K562 (cell line): ENCODE data around the gene DRAXIN. TPM values are rescaled to one million over a fixed set of nuclear protein-coding genes. Genes with fewer than 3 reads are reported as not detected.

Source experiments
- CBFA2T3 ChIP-seq: fragments of 450-650 bp; IDR thresholded peaks from 2 replicates; pipeline ENCODE4 v1.6.1; 2017
- CHD2 ChIP-seq: IDR thresholded peaks from 2 replicates; pipeline ENCODE4 v1.6.1; 2011; ENCODE audit warnings: low read depth, low read length
- CREM ChIP-seq: IDR thresholded peaks from 2 replicates; pipeline ENCODE4 v1.6.1; 2014; ENCODE audit warnings: antibody characterized with exemption, low read depth
- FOXJ2 ChIP-seq: fragments of 200-800 bp; sonication (Bioruptor generic); IDR thresholded peaks from 2 replicates; pipeline ENCODE4 v1.6.1; 2016; ENCODE audit warnings: missing genetic modification characterization, missing compliant biosample characterization
- FOXK1 ChIP-seq: sonication (generic); formaldehyde crosslinking; IDR thresholded peaks from 2 replicates; pipeline ENCODE4 v1.8.0; 2022; ENCODE audit warnings: missing genetic modification reagents, mild to moderate bottlenecking, borderline replicate concordance
- GTF3C2 ChIP-seq: IDR thresholded peaks from 3 replicates; pipeline ENCODE4 v1.6.1; 2011; ENCODE audit warnings: borderline replicate concordance, mild to moderate bottlenecking, moderate library complexity; ENCODE audit not compliant: insufficient read length; ENCODE audit errors: extremely low read depth
- HDAC2 ChIP-seq: fragments of 450-650 bp; IDR thresholded peaks from 2 replicates; pipeline ENCODE4 v1.6.1; 2016; ENCODE audit warnings: mild to moderate bottlenecking
- JUN ChIP-seq, 2 experiments: sonication (generic) in 1 of 2; formaldehyde crosslinking in 1 of 2; IDR thresholded peaks; 2 replicates each; pipeline versions ENCODE4 v1.6.1 to v1.8.0; 2012 to 2022; ENCODE audit warnings: borderline replicate concordance in 2 of 2, mild to moderate bottlenecking in 2 of 2, improper control_type of control experiment in 1 of 2, low read depth in 1 of 2, low read length in 1 of 2, missing genetic modification reagents in 1 of 2
- MCM2 ChIP-seq: fragments of 450-650 bp; IDR thresholded peaks from 2 replicates; pipeline ENCODE4 v1.6.1; 2017; ENCODE audit warnings: low read depth, mild to moderate bottlenecking
- MEF2D ChIP-seq: conservative IDR thresholded peaks from 2 replicates; pipeline ENCODE4 v1.6.1; 2016; ENCODE audit warnings: low read depth, missing genetic modification characterization, missing compliant biosample characterization
- NELFE ChIP-seq: IDR thresholded peaks from 2 replicates; pipeline ENCODE4 v1.6.1; 2011; ENCODE audit warnings: mild to moderate bottlenecking; ENCODE audit not compliant: insufficient read depth, insufficient read length
- REST ChIP-seq, 2 experiments: fragments of 450-650 bp; formaldehyde crosslinking in 1 of 2; IDR thresholded peaks; 2 replicates each; pipeline versions ENCODE4 v1.4.0 to v1.6.1; 2014 to 2020; ENCODE audit warnings: mild to moderate bottlenecking in 2 of 2, borderline replicate concordance in 1 of 2, low read depth in 1 of 2
- SREBF1 ChIP-seq: fragments of 150-350 bp; IDR thresholded peaks from 2 replicates; pipeline ENCODE4 v1.6.1; 2014; ENCODE audit warnings: antibody characterized with exemption, low read depth, low read length, borderline replicate concordance
- ZNF175 ChIP-seq: fragments of 200-800 bp; sonication (Bioruptor generic); IDR thresholded peaks from 2 replicates; pipeline ENCODE4 v1.6.1; 2016; ENCODE audit warnings: low read depth, mild to moderate bottlenecking, missing genetic modification characterization, missing compliant biosample characterization
- ZNF282 ChIP-seq: sonication (generic); formaldehyde crosslinking; IDR thresholded peaks from 2 replicates; pipeline ENCODE4 v1.8.1; 2023; ENCODE audit warnings: missing genetic modification reagents
- ZNF316 ChIP-seq: fragments of 450-650 bp; IDR thresholded peaks from 2 replicates; pipeline ENCODE4 v1.6.1; 2016
- ZNF778 ChIP-seq: fragments of 450-650 bp; formaldehyde crosslinking; IDR thresholded peaks from 2 replicates; pipeline ENCODE4 v1.4.0; 2020; ENCODE audit warnings: mild to moderate bottlenecking, moderate library complexity
- ZNF830 ChIP-seq: fragments of 250-450 bp; sonication (Bioruptor Pico); IDR thresholded peaks from 2 replicates; pipeline ENCODE4 v1.5.0; 2021; ENCODE audit warnings: mild to moderate bottlenecking
- polyA plus RNA-seq, 8 experiments: library from polyadenylated mRNA; depleted of rRNA in 4 of 8; stranded (reverse) in 5 of 8; unstranded in 3 of 8; fragments of >200 nt; fragmentation: Nextera tagmentation in 2 of 8; fragmentation: Illumina TruSeq in 1 of 8; extraction: Ambion mirVana in 2 of 8; extraction: Trizol in 1 of 8; gene quantifications; 2 replicates each; pipeline versions ENCODE4 v1.2.1 to v1.2.3, GENCODE V29; 2011 to 2014; ENCODE audit warnings: inconsistent platforms in 1 of 8, missing spikeins in 1 of 8
- total RNA-seq, 7 experiments: library from RNA; depleted of rRNA in 6 of 7; stranded (reverse); fragments of >200 nt in 6 of 7; fragmentation: Illumina TruSeq in 2 of 7; extraction: Trizol in 2 of 7; gene quantifications; 2 replicates each; pipeline versions ENCODE4 v1.2.1 to v1.2.3, GENCODE V29; 2011 to 2021; ENCODE audit warnings: low replicate concordance in 1 of 7

DRAXIN gene
- total and polyA plus RNA-seq, 9 of the 15 experiments (the other 6 are each of a cell fraction or from before 2014, with no cell fraction given), result 0.01 to 0.04 (median 0.01) TPM; not detected in 6

- TF ChIP-seq GTF3C2, result no peak
- TF ChIP-seq MCM2, result no peak
- no peak for TF ChIP-seq CHD2
- TF ChIP-seq ZNF830 (CRISPR knock-in tag), result no peak
- TF ChIP-seq FOXJ2 (tag), result no peak
- TF ChIP-seq FOXK1 (CRISPR knock-in tag), result no peak
- peak; percentile 64 for TF ChIP-seq CBFA2T3
- TF ChIP-seq ZNF175 (CRISPR knock-in tag), result no peak
- TF ChIP-seq NELFE, result no peak
- peak; percentile 92 for TF ChIP-seq HDAC2
- no peak for TF ChIP-seq CREM
- no peak for TF ChIP-seq ZNF282 (CRISPR knock-in tag)
- TF ChIP-seq ZNF778 (CRISPR knock-in tag), result no peak
- TF ChIP-seq MEF2D (tag), result no peak
- TF ChIP-seq REST (IDR thresholded peaks at IDR 0.05; ENCODE audit: borderline replicate concordance), result no peak
- TF ChIP-seq REST (CRISPR knock-in tag; IDR thresholded peaks at IDR 0.05; ENCODE audit: low read depth), result no peak
- TF ChIP-seq ZNF316, result no peak
- peak; percentile 69; the same call in 1 of the 2 replicates for TF ChIP-seq JUN (IDR thresholded peaks at IDR 0.05; ENCODE audit: borderline replicate concordance, low read depth, low read length)
- no peak for TF ChIP-seq JUN (CRISPR knock-in tag; IDR thresholded peaks at IDR 0.05; ENCODE audit: borderline replicate concordance)
- no peak for TF ChIP-seq SREBF1
Observed at GRCh38 chr1:11708554-11709350, 17.2 kb downstream of the DRAXIN start (continued).
